Mesenchymal stem cell (in vitro differentiated cells and primary cell): ENCODE results near the gene FHOD1. TPM values are rescaled to one million over a fixed set of nuclear protein-coding genes. Genes with fewer than 3 reads are reported as not detected.

Source experiments
- DNase-seq: peaks from one replicate; pipeline ENCODE4 v3.0.0-alpha.2; 2013
- H2AFZ ChIP-seq: one replicate; pipeline ENCODE4 v1.6.1; 2013; ENCODE audit warnings: low read depth, mild to moderate bottlenecking, control low read depth, inconsistent platforms, low read length, moderate library complexity
- H2AK5ac ChIP-seq: 2 replicates; pipeline ENCODE4 v1.6.1; 2013; ENCODE audit warnings: low read length, moderate library complexity, mild to moderate bottlenecking, inconsistent platforms; ENCODE audit not compliant: severe bottlenecking
- H2BK120ac ChIP-seq: one replicate; pipeline ENCODE4 v1.6.1; 2013; ENCODE audit warnings: low read depth, mild to moderate bottlenecking, inconsistent platforms, low read length, moderate library complexity
- H2BK12ac ChIP-seq, 2 experiments: one replicate each; pipeline ENCODE4 v1.6.1; 2013; ENCODE audit warnings: inconsistent platforms in 2 of 2, low read length in 2 of 2, mild to moderate bottlenecking in 2 of 2, moderate library complexity in 2 of 2, control low read depth in 1 of 2
- H2BK15ac ChIP-seq: one replicate; pipeline ENCODE4 v1.6.1; 2013; ENCODE audit warnings: mild to moderate bottlenecking, low read depth, inconsistent platforms; ENCODE audit not compliant: poor library complexity, severe bottlenecking
- H2BK5ac ChIP-seq: 2 replicates; pipeline ENCODE4 v1.6.1; 2013; ENCODE audit warnings: low read depth, mild to moderate bottlenecking, low read length, control low read depth, inconsistent platforms; ENCODE audit not compliant: poor library complexity, severe bottlenecking
- H3K14ac ChIP-seq, 2 experiments: one replicate each; pipeline ENCODE4 v1.6.1; 2013; ENCODE audit warnings: inconsistent platforms in 2 of 2, low read length in 2 of 2, control low read depth in 1 of 2, mild to moderate bottlenecking in 1 of 2, moderate library complexity in 1 of 2
- H3K18ac ChIP-seq, 2 experiments: one replicate each; pipeline ENCODE4 v1.6.1; 2013; ENCODE audit warnings: inconsistent platforms in 2 of 2, low read length in 2 of 2, control low read depth in 1 of 2, low read depth in 1 of 2, mild to moderate bottlenecking in 1 of 2
- H3K23ac ChIP-seq, 2 experiments: one replicate each; pipeline ENCODE4 v1.6.1; 2013; ENCODE audit warnings: inconsistent platforms in 2 of 2, low read length in 2 of 2, mild to moderate bottlenecking in 2 of 2, moderate library complexity in 2 of 2, control low read depth in 1 of 2
- H3K27ac ChIP-seq: 2 replicates; pipeline ENCODE4 v1.5.1; 2013; ENCODE audit warnings: mild to moderate bottlenecking, moderate library complexity, low read length, control low read depth, inconsistent platforms; ENCODE audit not compliant: poor library complexity, severe bottlenecking
- H3K27me3 ChIP-seq, 2 experiments: 2 replicates each; pipeline versions ENCODE4 v1.6.1 to v1.7.0; 2013; ENCODE audit warnings: low read length in 2 of 2, mild to moderate bottlenecking in 2 of 2, moderate library complexity in 2 of 2, control low read depth in 1 of 2, inconsistent platforms in 1 of 2; ENCODE audit not compliant: control insufficient read depth in 1 of 2, insufficient read depth in 1 of 2
- H3K36me3 ChIP-seq, 2 experiments: 2 replicates each; pipeline versions ENCODE4 v1.6.1 to v1.7.0; 2013; ENCODE audit warnings: low read length in 2 of 2, control low read depth in 1 of 2, inconsistent platforms in 1 of 2, low read depth in 1 of 2, mild to moderate bottlenecking in 1 of 2; ENCODE audit not compliant: insufficient read depth in 2 of 2, control insufficient read depth in 1 of 2
- H3K4ac ChIP-seq, 2 experiments: one replicate each; pipeline ENCODE4 v1.6.1; 2013; ENCODE audit warnings: inconsistent platforms in 2 of 2, low read length in 2 of 2, mild to moderate bottlenecking in 2 of 2, moderate library complexity in 2 of 2, control low read depth in 1 of 2, low read depth in 1 of 2
- H3K4me1 ChIP-seq: 2 replicates; pipeline ENCODE4 v1.6.1; 2013; ENCODE audit warnings: low read depth, low read length, control low read depth; ENCODE audit not compliant: control insufficient read depth, insufficient read depth
- H3K4me2 ChIP-seq: 2 replicates; pipeline ENCODE4 v1.6.1; 2013; ENCODE audit warnings: low read length, mild to moderate bottlenecking, inconsistent platforms; ENCODE audit not compliant: poor library complexity, severe bottlenecking
- H3K4me3 ChIP-seq, 2 experiments: 2 replicates each; pipeline versions ENCODE4 v1.5.1 to v1.7.0; 2013; ENCODE audit warnings: low read length in 2 of 2, mild to moderate bottlenecking in 2 of 2, control low read depth in 1 of 2, low read depth in 1 of 2; ENCODE audit not compliant: insufficient read depth in 1 of 2
- H3K79me1 ChIP-seq: replicated peaks from 2 replicates; pipeline ENCODE4 v1.6.1; 2013; ENCODE audit warnings: mild to moderate bottlenecking, control low read depth, low read length, inconsistent platforms; ENCODE audit not compliant: poor library complexity, severe bottlenecking
- H3K9ac ChIP-seq: 2 replicates; pipeline ENCODE4 v1.7.0; 2013; ENCODE audit warnings: mild to moderate bottlenecking, low read length, moderate library complexity
- H3K9me3 ChIP-seq: 2 replicates; pipeline ENCODE4 v1.7.0; 2013; ENCODE audit warnings: mild to moderate bottlenecking, low read length; ENCODE audit not compliant: control insufficient read depth
- H4K8ac ChIP-seq: one replicate; pipeline ENCODE4 v1.6.1; 2013; ENCODE audit warnings: inconsistent platforms, mild to moderate bottlenecking, low read length, moderate library complexity
- H4K91ac ChIP-seq: one replicate; pipeline ENCODE4 v1.6.1; 2013; ENCODE audit warnings: mild to moderate bottlenecking, low read length, inconsistent platforms
- WGBS: methylation state at CpG from one replicate; pipeline ENCODE4 v1.1.7; 2013; ENCODE audit warnings: mixed read lengths; 5-methylcytosine and 5-hydroxymethylcytosine counted together
- polyA plus RNA-seq, 2 experiments: library from polyadenylated mRNA; stranded (reverse); fragments of 200-250 nt; gene quantifications; one replicate each; pipeline ENCODE4 v1.2.3, GENCODE V29; 2013

Gene FHOD1
- polyA plus RNA-seq (2013, experiment 1 of 2) = 51.6 TPM
- polyA plus RNA-seq (2013, experiment 2 of 2) = 50.1 TPM

GRCh38 chr16:67247192-67248072 is at the start of gene FHOD1:
FHOD1 (minus strand) TSS chr16:67247481; CDS start chr16:67247410, 71 bp downstream.
- no peaks in the 10 kb centered on the region for H3K9me3 ChIP-seq
- peak within 1 kb of the TSS; percentile 92 for H4K91ac ChIP-seq
- H3K4me1 ChIP-seq = peaks cover 48% of the 10 kb centered on the region
- peak within 1 kb of the TSS; percentile 91 for H3K9ac ChIP-seq
- peaks cover 2 to 5% of the 10 kb centered on the region in 2 experiments for H3K36me3 ChIP-seq
- H3K79me1 ChIP-seq = peaks cover 4% of the 10 kb centered on the region
- DNase-seq = peak; percentile 96
- peak within 1 kb of the TSS in 1 of 2 experiments; percentile 67 for H3K23ac ChIP-seq
- peak within 1 kb of the TSS; percentile 84 to 94 for H3K4me3 ChIP-seq
- peak within 1 kb of the TSS in 1 of 2 experiments; percentile 73 for H3K14ac ChIP-seq
- H4K8ac ChIP-seq = peak within 1 kb of the TSS; percentile 92
- peak within 1 kb of the TSS; percentile 96 for H2BK120ac ChIP-seq
- peak within 1 kb of the TSS; percentile 84 to 91 for H3K4ac ChIP-seq
- under 1% methylated on average over 58 of the region's 60 CpGs for WGBS
- peak within 1 kb of the TSS; percentile 20 for H2BK5ac ChIP-seq
- peak within 1 kb of the TSS; percentile 96 for H3K4me2 ChIP-seq
- peak within 1 kb of the TSS; percentile 92 to 94 for H3K18ac ChIP-seq
- peak within 1 kb of the TSS; percentile 16 for H2AK5ac ChIP-seq
- H3K27ac ChIP-seq = peak within 1 kb of the TSS; percentile 94
- peak within 1 kb of the TSS; percentile 94 for H2BK15ac ChIP-seq
- H2BK12ac ChIP-seq = peak within 1 kb of the TSS; percentile 59 to 84
- peak within 1 kb of the TSS; percentile 84 for H2AFZ ChIP-seq
- peaks cover 0 to 9% of the 10 kb centered on the region in 2 experiments for H3K27me3 ChIP-seq

- Histone ChIP-seq H3K9me3 (no peaks in the 10 kb centered on the region), H3K4me3 (no peak overlapping the region), H3K9ac (no peak overlapping the region), H3K4me2 (no peak overlapping the region), H3K14ac (no peak overlapping the region), H2BK5ac (no peak overlapping the region), H2AK5ac (no peak overlapping the region), H2AFZ (no peak overlapping the region), H3K27ac (no peak overlapping the region), H2BK15ac (no peak overlapping the region), H3K18ac (no peak overlapping the region), H2BK12ac (peak overlapping the region in 1 of 2 experiments; percentile 69), H3K4ac (no peak overlapping the region), H4K91ac (peak overlapping the region; percentile 56), H3K79me1 (no peaks in the 10 kb centered on the region), H3K36me3 (peaks cover 0 to 11% of the 10 kb centered on the region in 2 experiments), H3K23ac (no peak overlapping the region), H4K8ac (peak overlapping the region; percentile 5), H3K27me3 (peaks cover 0 to 53% of the 10 kb centered on the region in 2 experiments), H2BK120ac (no peak overlapping the region), H3K4me1 (peaks cover 2% of the 10 kb centered on the region)
- peak; percentile 80 for DNase-seq
- 0% methylated on average over 1 of the region's 3 CpGs for WGBS
Observed at GRCh38 chr16:67296420-67296819, 49.1 kb upstream of the FHOD1 start.

- no peak overlapping the region for H2AK5ac ChIP-seq
- peak; percentile 37 for DNase-seq
- no peak overlapping the region for H3K14ac ChIP-seq
- H3K4me1 ChIP-seq = peaks cover 2% of the 10 kb centered on the region
- no peak overlapping the region for H3K4ac ChIP-seq
- H3K23ac ChIP-seq = no peak overlapping the region
- H3K9me3 ChIP-seq = no peaks in the 10 kb centered on the region
- no peaks in the 10 kb centered on the region for H3K79me1 ChIP-seq
- no peak overlapping the region for H3K27ac ChIP-seq
- H2BK120ac ChIP-seq = no peak overlapping the region
- H3K4me3 ChIP-seq = no peak overlapping the region
- H3K27me3 ChIP-seq = peaks cover 0 to 48% of the 10 kb centered on the region in 2 experiments
- no peak overlapping the region for H2AFZ ChIP-seq
- H4K91ac ChIP-seq = no peak overlapping the region
- no peak overlapping the region for H3K9ac ChIP-seq
- H3K36me3 ChIP-seq = peaks cover 0 to 23% of the 10 kb centered on the region in 2 experiments
- peak overlapping the region in 1 of 2 experiments; percentile 37 for H3K18ac ChIP-seq
- H3K4me2 ChIP-seq = no peak overlapping the region
- no peak overlapping the region for H2BK15ac ChIP-seq
- no peak overlapping the region for H2BK5ac ChIP-seq
- peak overlapping the region in 1 of 2 experiments; percentile 2 for H2BK12ac ChIP-seq
- WGBS = 82% methylated on average over 7 of the region's 7 CpGs
- no peak overlapping the region for H4K8ac ChIP-seq
Observed at GRCh38 chr16:67294938-67295361, 47.7 kb upstream of the FHOD1 start.

GRCh38 chr16:67294171-67294757 is 47.0 kb upstream of the FHOD1 start:
- Histone ChIP-seq H3K4me2 (no peak overlapping the region), H4K8ac (no peak overlapping the region), H4K91ac (no peak overlapping the region), H3K18ac (no peak overlapping the region), H3K23ac (peak overlapping the region in 1 of 2 experiments; percentile 29), H3K14ac (no peak overlapping the region), H3K36me3 (peaks cover 0 to 29% of the 10 kb centered on the region in 2 experiments), H3K79me1 (no peaks in the 10 kb centered on the region), H2AFZ (no peak overlapping the region), H3K4me1 (peaks cover 2% of the 10 kb centered on the region), H3K4ac (no peak overlapping the region), H3K9me3 (no peaks in the 10 kb centered on the region), H3K27ac (no peak overlapping the region), H2BK120ac (no peak overlapping the region), H2AK5ac (no peak overlapping the region), H3K27me3 (peaks cover 0 to 45% of the 10 kb centered on the region in 2 experiments), H3K4me3 (no peak overlapping the region), H2BK5ac (no peak overlapping the region), H2BK12ac (no peak overlapping the region), H3K9ac (no peak overlapping the region), H2BK15ac (no peak overlapping the region)
- WGBS = 92% methylated on average over 3 of the region's 4 CpGs
- no peak for DNase-seq
